Memory B cell (primary cell): ENCODE results near the gene MVB12B.

Experiments used
- ATAC-seq: fragments of 150-1000 bp; cut with Tn5 transposase; 2 replicates; pipeline ENCODE4 v1.10.0; 2021; ENCODE audit warnings: low read depth, mild to moderate bottlenecking, moderate library complexity
- DNase-seq, 2 donors: peaks; one replicate each; pipeline ENCODE4 v3.0.0; 2022; ENCODE audit warnings: low spot score in 2 of 2
- H3K27ac Mint-ChIP-seq: one replicate; pipeline ENCODE4 v1.8.0; 2022; ENCODE audit warnings: mild to moderate bottlenecking, moderate library complexity, mixed read lengths
- H3K27me3 Mint-ChIP-seq: one replicate; pipeline ENCODE4 v1.8.0; 2022; ENCODE audit warnings: mixed read lengths
- H3K36me3 Mint-ChIP-seq: one replicate; pipeline ENCODE4 v1.8.0; 2022; ENCODE audit warnings: mild to moderate bottlenecking, mixed read lengths
- H3K4me1 Mint-ChIP-seq: one replicate; pipeline ENCODE4 v1.8.0; 2022; ENCODE audit warnings: mixed read lengths
- H3K4me3 Mint-ChIP-seq: one replicate; pipeline ENCODE4 v1.8.0; 2022; ENCODE audit warnings: mild to moderate bottlenecking, moderate library complexity, mixed read lengths
- H3K9me3 Mint-ChIP-seq: one replicate; pipeline ENCODE4 v1.8.0; 2022; ENCODE audit warnings: mixed read lengths

The MVB12B gene

DNA sequence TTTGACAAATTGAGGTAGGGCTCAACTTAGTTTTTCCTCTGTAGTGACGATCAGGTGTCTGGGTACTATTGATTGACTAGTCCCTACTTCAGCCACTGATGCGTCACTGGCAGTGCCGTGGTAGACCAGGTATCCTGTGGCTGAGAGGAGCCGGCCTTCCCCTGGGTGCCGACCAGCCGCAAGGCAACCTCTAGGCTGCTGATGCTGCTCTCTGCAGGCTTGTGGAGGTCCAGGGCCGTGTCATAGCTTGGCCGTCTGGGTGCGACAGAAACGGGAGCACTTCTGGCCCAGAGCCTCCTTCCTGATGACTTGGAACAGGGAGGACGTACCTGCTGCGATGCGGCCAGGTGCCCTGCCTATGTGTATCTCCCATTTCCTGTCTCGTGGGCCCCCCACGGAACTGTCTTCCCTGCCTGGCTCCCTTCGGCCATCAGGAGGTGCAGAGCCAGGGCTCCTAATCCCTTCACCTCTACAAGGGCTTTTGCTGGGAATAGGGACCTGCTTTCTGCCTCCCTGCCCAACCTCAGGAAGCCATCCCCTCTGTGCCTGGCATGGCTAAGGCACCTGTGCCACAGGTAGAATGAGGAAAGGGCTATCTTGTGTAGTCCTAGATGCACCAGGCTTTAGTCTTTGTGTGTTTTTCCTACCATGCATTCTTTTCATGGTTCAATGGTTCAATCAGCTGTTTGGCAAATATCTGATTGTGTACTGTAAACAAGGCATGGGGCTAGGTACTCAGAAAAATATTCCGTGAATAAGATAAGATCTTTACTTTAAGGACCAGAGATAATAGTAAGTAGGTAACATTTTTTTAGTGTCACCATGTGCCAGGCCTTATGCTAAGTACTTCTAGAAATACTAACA is 44.6 kb downstream of the MVB12B start:
- ATAC-seq = no peak
- no peak overlapping the region for H3K27ac Mint-ChIP-seq

DNA sequence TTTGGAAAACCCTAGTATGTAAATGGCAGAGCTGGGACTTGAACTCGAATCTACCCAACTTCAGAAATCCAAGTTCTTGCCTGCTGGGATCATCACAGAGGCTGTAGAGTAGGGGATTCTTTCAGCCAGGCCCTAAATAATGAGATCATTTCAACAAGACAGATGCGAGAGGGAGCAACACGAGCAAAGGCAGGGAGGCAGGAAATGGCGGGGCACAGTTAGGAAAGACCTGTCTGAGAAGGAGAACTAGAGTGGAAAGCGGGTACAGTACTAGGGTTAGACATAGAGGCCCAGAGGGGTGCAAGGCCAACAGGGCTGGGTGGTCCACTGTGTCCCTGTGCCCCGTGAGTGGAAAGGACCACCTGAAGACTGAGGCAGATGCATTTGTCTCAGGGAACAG is 46.1 kb downstream of the MVB12B start:
- peaks cover 2% of the 10 kb centered on the region for H3K36me3 Mint-ChIP-seq
- peaks cover 5% of the 10 kb centered on the region for H3K4me1 Mint-ChIP-seq
- H3K27me3 Mint-ChIP-seq = peaks cover 6% of the 10 kb centered on the region
- H3K27ac Mint-ChIP-seq = no peak overlapping the region
- no peaks in the 10 kb centered on the region for H3K9me3 Mint-ChIP-seq
- H3K4me3 Mint-ChIP-seq = no peak overlapping the region
- DNase-seq (no peak), ATAC-seq (no peak)

More for the DNA sequence above, 44.6 kb downstream of the MVB12B start:
- H3K9me3 Mint-ChIP-seq = no peaks in the 10 kb centered on the region
- peaks cover 8% of the 10 kb centered on the region for H3K36me3 Mint-ChIP-seq
- peaks cover 3% of the 10 kb centered on the region for H3K4me1 Mint-ChIP-seq
- no peak for DNase-seq
- H3K4me3 Mint-ChIP-seq = no peak overlapping the region
- peaks cover 2% of the 10 kb centered on the region for H3K27me3 Mint-ChIP-seq

DNA sequence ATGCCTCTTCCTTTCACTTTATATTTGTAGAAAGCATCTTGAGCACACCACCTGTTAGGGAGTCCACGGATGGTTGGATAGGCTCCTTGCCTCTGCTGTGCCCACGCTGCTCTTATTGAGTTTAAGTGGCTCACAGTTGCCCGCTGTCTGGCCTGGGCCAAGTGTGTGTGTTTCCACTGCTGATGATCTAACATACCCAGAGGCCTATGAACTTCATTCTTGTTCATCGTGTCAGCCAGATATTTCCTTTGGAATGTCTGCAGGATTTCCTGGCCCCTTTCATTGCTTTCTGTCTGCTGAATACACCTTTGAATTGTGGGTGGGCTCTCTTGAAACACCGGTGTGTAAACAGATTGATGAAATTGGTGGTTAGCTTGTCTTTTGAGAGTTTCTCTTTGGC is 46.6 kb downstream of the MVB12B start:
- Mint-ChIP-seq H3K27ac (no peak overlapping the region), H3K27me3 (peaks cover 6% of the 10 kb centered on the region), H3K9me3 (no peaks in the 10 kb centered on the region), H3K4me3 (no peak overlapping the region), H3K4me1 (peaks cover 5% of the 10 kb centered on the region), H3K36me3 (peaks cover 2% of the 10 kb centered on the region)
- DNase-seq (no peak), ATAC-seq (no peak)

DNA sequence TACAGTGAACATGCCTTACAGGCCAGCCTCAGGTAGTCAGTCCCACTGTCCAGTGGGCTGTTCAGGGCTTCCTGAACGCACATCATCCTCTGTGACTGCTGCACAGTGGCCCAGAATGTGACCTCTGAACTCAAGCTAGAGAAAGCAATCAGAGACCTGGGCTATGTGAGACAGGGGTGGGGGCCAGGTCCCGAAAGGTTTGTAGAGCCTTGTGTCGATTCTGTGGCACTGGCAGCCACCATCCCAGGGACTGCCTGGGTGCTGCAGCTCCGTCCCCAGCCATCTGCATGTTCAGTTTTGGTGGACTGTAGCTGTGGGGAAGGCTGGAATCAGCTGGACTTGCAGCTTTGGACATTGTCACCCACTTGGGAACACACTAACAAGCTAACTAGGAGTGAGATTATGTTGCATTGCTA is 47.7 kb downstream of the MVB12B start:
- peaks cover 2% of the 10 kb centered on the region for H3K36me3 Mint-ChIP-seq
- H3K27me3 Mint-ChIP-seq = peaks cover 11% of the 10 kb centered on the region
- DNase-seq (no peak), ATAC-seq (no peak)
- no peak overlapping the region for H3K4me3 Mint-ChIP-seq
- H3K4me1 Mint-ChIP-seq = peaks cover 5% of the 10 kb centered on the region
- H3K9me3 Mint-ChIP-seq = no peaks in the 10 kb centered on the region
- H3K27ac Mint-ChIP-seq = no peak overlapping the region

- peaks cover 11% of the 10 kb centered on the region for H3K27me3 Mint-ChIP-seq
- DNase-seq = no peak
- no peaks in the 10 kb centered on the region for H3K9me3 Mint-ChIP-seq
- H3K27ac Mint-ChIP-seq = no peak overlapping the region
- peaks cover 2% of the 10 kb centered on the region for H3K36me3 Mint-ChIP-seq
- H3K4me1 Mint-ChIP-seq = peaks cover 5% of the 10 kb centered on the region
- ATAC-seq = no peak
- H3K4me3 Mint-ChIP-seq = no peak overlapping the region
Measured at GRCh38 chr9:126375386-126375785, 48.8 kb downstream of the MVB12B start.

GRCh38 chr9:126376311-126377175 is 49.9 kb downstream of the MVB12B start:
- Mint-ChIP-seq H3K4me1 (peaks cover 5% of the 10 kb centered on the region), H3K9me3 (no peaks in the 10 kb centered on the region), H3K27me3 (peaks cover 11% of the 10 kb centered on the region), H3K4me3 (no peak overlapping the region), H3K27ac (no peak overlapping the region), H3K36me3 (peaks cover 2% of the 10 kb centered on the region)
- ATAC-seq (no peak), DNase-seq (no peak)

DNA sequence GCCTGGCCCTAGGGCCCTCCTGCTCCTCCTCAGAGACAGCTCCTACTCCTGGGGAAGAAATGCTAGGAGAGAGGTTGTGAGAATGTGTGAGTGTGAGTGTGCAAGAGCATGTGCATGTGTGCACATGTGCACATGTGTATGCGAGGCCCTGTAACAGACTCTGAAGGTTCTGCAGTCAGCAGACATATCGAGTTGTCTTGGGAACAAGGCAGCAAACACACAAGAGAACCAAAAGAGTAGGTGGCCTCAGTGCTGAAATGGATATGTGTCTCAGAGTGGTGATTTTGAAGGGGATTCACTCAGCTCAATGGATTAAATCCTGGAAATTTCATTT is 50.5 kb downstream of the MVB12B start:
- Mint-ChIP-seq H3K9me3 (no peaks in the 10 kb centered on the region), H3K4me3 (no peak overlapping the region), H3K27me3 (peaks cover 11% of the 10 kb centered on the region), H3K27ac (no peak overlapping the region), H3K36me3 (no peaks in the 10 kb centered on the region), H3K4me1 (peaks cover 5% of the 10 kb centered on the region)
- ATAC-seq (no peak), DNase-seq (no peak)

GRCh38 chr9:126377536-126377935 is 50.9 kb downstream of the MVB12B start:
- H3K36me3 Mint-ChIP-seq = no peaks in the 10 kb centered on the region
- ATAC-seq (no peak), DNase-seq (no peak)
- H3K4me3 Mint-ChIP-seq = no peak overlapping the region
- peaks cover 5% of the 10 kb centered on the region for H3K4me1 Mint-ChIP-seq
- peaks cover 11% of the 10 kb centered on the region for H3K27me3 Mint-ChIP-seq
- no peaks in the 10 kb centered on the region for H3K9me3 Mint-ChIP-seq
- H3K27ac Mint-ChIP-seq = no peak overlapping the region

GRCh38 chr9:126378761-126379160 is 52.1 kb downstream of the MVB12B start:
- Mint-ChIP-seq H3K27me3 (peaks cover 11% of the 10 kb centered on the region), H3K36me3 (no peaks in the 10 kb centered on the region), H3K9me3 (no peaks in the 10 kb centered on the region), H3K4me1 (peaks cover 5% of the 10 kb centered on the region), H3K27ac (no peak overlapping the region), H3K4me3 (no peak overlapping the region)
- ATAC-seq (no peak), DNase-seq (no peak)

- Mint-ChIP-seq H3K9me3 (no peaks in the 10 kb centered on the region), H3K4me1 (peaks cover 5% of the 10 kb centered on the region), H3K27me3 (peaks cover 11% of the 10 kb centered on the region), H3K36me3 (no peaks in the 10 kb centered on the region), H3K27ac (no peak overlapping the region), H3K4me3 (no peak overlapping the region)
- DNase-seq = no peak
- no peak for ATAC-seq
Measured at GRCh38 chr9:126379661-126380360, 53.2 kb downstream of the MVB12B start.

DNA sequence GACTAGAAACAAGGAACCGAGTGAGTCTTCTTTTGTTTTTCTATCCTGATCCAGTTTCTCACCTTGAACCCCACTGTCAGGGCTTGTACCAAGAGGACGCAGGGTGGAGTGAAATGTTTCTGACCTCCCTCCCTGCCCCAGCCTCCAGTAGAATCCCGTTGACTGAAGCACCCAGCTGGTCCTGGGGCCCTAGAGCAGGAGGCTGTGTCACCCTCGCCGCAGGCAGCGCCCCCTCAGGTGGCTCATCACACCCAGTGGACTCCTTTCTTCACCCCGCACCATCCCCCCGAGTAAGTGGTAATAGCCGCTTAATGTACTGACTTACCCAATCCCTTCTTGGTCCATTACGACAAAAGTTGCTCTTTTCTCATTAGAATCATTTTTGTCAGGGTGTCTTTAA is 53.8 kb downstream of the MVB12B start:
- Mint-ChIP-seq H3K9me3 (no peaks in the 10 kb centered on the region), H3K36me3 (no peaks in the 10 kb centered on the region), H3K27me3 (peaks cover 9% of the 10 kb centered on the region), H3K27ac (no peak overlapping the region), H3K4me3 (no peak overlapping the region), H3K4me1 (peaks cover 3% of the 10 kb centered on the region)
- no peak for ATAC-seq
- no peak for DNase-seq

DNA sequence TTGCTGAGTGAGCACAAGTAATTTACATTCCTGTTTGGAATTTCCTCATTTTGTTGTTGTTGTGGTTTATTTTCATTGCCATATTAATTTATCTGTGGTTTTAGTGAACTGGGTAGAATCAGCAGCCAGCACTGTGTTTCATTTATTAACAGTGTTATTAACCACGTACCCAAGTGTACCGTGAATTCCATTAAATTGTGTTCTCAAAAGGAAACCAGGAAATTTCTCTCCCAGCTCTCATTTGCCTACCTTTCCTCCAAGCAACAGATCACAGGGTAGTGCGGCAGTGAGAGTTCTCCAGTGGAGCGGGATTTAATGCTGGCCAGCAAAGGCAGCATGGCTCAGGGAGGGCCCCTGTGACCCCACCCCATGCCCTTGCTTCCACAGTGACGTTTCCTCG is 54.6 kb downstream of the MVB12B start:
- H3K27ac Mint-ChIP-seq = no peak overlapping the region
- peaks cover 9% of the 10 kb centered on the region for H3K27me3 Mint-ChIP-seq
- no peak overlapping the region for H3K4me3 Mint-ChIP-seq
- ATAC-seq = no peak
- H3K9me3 Mint-ChIP-seq = no peaks in the 10 kb centered on the region
- peaks cover 3% of the 10 kb centered on the region for H3K4me1 Mint-ChIP-seq
- H3K36me3 Mint-ChIP-seq = no peaks in the 10 kb centered on the region
- no peak for DNase-seq

GRCh38 chr9:126383406-126384046 is 56.9 kb downstream of the MVB12B start:
- Mint-ChIP-seq H3K4me3 (no peak overlapping the region), H3K27ac (no peak overlapping the region), H3K4me1 (no peaks in the 10 kb centered on the region), H3K9me3 (no peaks in the 10 kb centered on the region), H3K36me3 (peaks cover 3% of the 10 kb centered on the region), H3K27me3 (peaks cover 2% of the 10 kb centered on the region)
- DNase-seq = no peak
- ATAC-seq = no peak

DNA sequence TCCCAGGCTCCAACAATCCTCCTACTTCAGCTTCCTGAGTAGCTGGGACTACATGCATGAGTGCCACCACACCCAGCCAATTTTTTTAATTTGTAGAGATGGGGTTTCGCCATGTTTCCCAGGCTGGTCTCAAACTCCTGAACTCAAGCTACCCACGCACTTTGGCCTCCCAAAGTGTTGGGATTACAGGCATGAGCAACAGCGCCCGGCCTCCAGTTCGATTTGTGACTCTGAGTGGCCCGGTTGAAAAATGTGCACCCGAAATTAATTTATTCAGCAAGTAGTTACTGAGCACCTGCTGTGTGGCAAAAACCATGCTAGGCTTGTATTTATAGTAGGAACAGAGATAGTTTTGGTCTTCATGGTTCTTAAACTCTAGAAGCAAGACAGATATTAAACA is 58.3 kb downstream of the MVB12B start:
- no peaks in the 10 kb centered on the region for H3K9me3 Mint-ChIP-seq
- no peak for DNase-seq
- no peak for ATAC-seq
- H3K4me3 Mint-ChIP-seq = no peak overlapping the region
- H3K36me3 Mint-ChIP-seq = peaks cover 3% of the 10 kb centered on the region
- no peak overlapping the region for H3K27ac Mint-ChIP-seq
- H3K4me1 Mint-ChIP-seq = peaks cover 2% of the 10 kb centered on the region
- peaks cover 1% of the 10 kb centered on the region for H3K27me3 Mint-ChIP-seq
